ENCODE measurements around the gene OR8U1.
"Not testable (repeated sequence)": the region's sequence is repeated elsewhere in the genome, so short reads cannot be mapped to it uniquely, and the experiment has no call there.

The OR8U1 gene

GRCh38 chr11:56375324-56375723 lies at the start of gene OR8U1:
TSS of gene OR8U1 (plus strand) at chr11:56375624. CDS start at chr11:56375624, 0 bp downstream.
- DNase-seq = no peak

- no peak for DNase-seq
These were observed 43.4 kb upstream of the OR8U1 start for GRCh38 chr11:56331861-56332491.

GRCh38 chr11:56333156-56333555 lies 42.3 kb upstream of the OR8U1 start:
- no peak for DNase-seq

- no peak for DNase-seq
These were observed 35.1 kb upstream of the OR8U1 start for GRCh38 chr11:56340289-56340688.

GRCh38 chr11:56345739-56346138 lies 29.7 kb upstream of the OR8U1 start, which contains the start of gene OR8K1:
TSS of gene OR8K1 (plus strand) at chr11:56346039. CDS start at chr11:56346039, 0 bp downstream.
- DNase-seq = no peak

GRCh38 chr11:56353991-56354390 lies 21.4 kb upstream of the OR8U1 start, which contains the start of gene OR8J1:
TSS of gene OR8J1 (plus strand) at chr11:56354291. CDS start at chr11:56360247, 5,956 bp downstream.
- no peak for DNase-seq

DNA sequence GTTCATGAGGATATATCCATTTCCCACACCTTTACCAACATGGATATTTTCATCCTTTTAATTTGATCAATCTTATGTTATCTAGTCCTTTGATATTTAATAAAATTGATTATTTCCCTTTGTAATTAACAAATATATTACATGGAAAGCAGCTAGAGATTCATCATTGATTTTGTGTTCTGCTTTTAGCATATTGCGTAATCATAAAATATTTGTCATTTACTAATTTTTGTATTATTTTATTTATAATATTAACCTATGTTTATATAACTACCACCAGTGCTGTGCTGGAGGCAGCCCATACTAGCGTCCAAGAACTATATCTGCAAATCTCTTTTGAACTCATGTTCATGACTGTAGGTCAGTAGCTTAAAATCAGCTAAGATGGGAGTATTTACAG lies 4.7 kb downstream of the OR8U1 start:
- no peak for DNase-seq

DNA sequence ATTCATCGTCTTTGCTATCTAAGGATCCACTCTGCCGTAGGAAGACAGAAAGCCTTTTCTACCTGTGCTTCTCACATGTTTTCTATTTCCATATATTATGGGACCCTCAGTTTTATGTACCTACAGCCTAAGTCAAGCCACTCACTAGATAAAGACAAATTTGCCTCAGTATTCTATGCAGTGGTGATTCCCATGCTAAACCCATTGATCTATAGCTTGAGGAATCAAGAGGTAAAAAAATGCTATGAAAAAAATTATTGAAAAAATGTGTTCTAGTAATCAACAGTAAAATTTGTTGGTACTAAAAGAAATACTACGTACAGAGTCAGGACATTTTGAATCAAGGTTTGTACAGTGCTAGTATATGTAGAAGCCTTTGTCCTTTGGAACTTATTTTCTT lies 19.0 kb downstream of the OR8U1 start:
- DNase-seq = no peak

- DNase-seq = no peak
These were observed 20.6 kb downstream of the OR8U1 start for GRCh38 chr11:56396047-56396446.

- not testable (repeated sequence) for DNase-seq
These were observed 26.5 kb downstream of the OR8U1 start for GRCh38 chr11:56401858-56402461.

GRCh38 chr11:56404393-56404792 lies 29.0 kb downstream of the OR8U1 start:
- DNase-seq = no peak

DNA sequence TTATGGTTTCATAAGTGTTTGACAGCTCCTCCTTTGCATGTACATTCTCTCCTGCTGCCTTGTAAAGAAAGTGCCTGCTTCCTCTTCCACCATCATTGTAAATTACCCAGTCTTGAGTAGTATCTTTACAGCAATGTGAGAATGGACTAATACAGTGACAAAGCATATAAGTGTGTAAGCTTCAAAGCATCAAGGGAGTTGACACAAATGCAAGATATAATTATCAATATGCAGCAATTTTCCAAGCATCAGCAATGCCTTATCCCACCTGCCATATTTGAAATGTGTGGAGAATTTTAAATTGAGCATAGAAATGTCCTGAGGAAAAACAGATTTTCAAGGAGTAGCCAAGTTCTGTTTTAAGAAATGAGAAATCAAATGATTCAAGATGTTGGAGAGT lies 35.4 kb downstream of the OR8U1 start:
- DNase-seq = no peak

GRCh38 chr11:56412396-56412795 lies 37.0 kb downstream of the OR8U1 start, which contains the start of gene OR5AL1:
TSS of gene OR5AL1 (plus strand) at chr11:56412696.
- DNase-seq = no peak

Data from fibroblast of skin of right quadriceps (primary cell).